HG02852 (cell line): ENCODE results near the gene SEPTIN10.
"Not testable (repeated sequence)": the region's sequence is repeated elsewhere in the genome, so short reads cannot be mapped to it uniquely, and the experiment has no call there.

Source experiments
- ATAC-seq: cut with Tn5 transposase; IDR thresholded peaks from one replicate; pipeline ENCODE4 v1.9.1; 2021; ENCODE audit warnings: mild to moderate bottlenecking, moderate library complexity; ENCODE audit not compliant: unreplicated experiment

The SEPTIN10 gene

DNA sequence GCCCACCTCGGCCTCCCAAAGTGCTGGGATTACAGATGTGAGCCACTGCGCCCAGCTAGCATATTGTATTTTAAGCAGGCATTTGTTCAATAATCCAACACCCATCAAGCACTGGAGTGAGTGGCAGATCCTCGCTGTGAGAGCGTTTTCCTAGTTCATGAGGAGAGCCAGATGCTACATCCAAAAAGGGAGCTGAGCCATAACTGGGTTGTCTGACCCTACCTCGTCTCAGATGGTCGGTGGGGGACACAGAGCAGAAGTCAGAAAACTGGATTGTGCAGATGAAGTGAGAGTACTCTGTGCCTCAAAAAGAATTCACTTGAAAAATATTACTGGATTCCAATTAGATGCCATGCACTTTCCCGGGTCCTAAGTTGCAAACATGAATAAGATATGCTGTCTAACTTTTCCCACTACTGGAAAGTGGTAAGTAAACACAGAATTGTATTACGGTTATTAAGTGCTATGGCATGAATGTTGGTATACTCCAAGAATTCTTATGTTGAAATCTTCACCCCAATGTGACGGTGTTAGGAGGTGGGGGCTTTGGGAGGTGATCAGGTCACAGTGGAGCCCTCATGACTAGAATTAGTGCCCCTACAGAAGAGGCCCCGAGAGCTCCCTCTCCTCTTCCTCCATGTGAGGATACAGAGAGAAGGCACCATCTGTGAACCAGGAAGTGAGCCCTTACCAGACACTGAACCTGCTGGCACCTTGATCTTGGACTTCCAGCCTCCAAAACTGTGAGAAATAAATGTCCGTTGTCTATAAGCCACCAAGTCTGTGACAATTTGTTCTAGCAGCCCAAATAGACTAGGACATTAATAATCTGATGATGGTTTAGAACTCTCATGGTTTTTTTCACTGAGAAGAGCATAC, 21.9 kb upstream of the SEPTIN10 start:
- ATAC-seq = no peak

DNA sequence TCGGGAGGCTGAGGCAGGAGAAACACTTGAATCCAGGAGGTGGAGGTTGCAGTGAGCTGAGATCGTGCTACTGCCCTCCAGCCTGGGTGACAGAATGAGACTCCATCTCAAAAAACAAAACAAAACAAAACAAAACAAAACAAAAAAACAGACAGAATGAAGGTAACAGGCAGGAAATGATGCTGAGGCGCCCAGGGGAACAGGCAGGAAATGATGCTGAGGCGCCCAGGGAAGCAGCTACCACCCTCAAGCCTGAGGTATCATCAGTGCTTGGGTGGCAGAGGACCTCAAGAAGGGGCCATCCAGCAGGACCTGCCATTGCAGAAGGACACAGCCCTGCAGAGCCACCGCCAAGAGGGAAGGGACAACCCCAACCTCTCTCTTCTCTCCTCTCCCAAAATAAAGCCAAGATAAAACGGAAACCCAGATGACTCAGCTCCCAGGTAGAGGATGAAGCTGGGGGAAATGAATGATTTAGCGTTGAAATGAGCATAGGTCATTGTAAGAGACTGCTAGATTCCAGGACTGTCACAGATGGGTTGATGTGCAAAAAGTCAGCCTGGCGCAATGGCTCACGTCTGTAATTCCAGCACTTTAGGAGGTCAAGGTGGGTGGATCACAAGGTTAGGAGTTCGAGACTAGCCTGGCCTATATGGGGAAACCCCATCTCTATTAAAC, 19.7 kb upstream of the SEPTIN10 start:
- no peak for ATAC-seq

DNA sequence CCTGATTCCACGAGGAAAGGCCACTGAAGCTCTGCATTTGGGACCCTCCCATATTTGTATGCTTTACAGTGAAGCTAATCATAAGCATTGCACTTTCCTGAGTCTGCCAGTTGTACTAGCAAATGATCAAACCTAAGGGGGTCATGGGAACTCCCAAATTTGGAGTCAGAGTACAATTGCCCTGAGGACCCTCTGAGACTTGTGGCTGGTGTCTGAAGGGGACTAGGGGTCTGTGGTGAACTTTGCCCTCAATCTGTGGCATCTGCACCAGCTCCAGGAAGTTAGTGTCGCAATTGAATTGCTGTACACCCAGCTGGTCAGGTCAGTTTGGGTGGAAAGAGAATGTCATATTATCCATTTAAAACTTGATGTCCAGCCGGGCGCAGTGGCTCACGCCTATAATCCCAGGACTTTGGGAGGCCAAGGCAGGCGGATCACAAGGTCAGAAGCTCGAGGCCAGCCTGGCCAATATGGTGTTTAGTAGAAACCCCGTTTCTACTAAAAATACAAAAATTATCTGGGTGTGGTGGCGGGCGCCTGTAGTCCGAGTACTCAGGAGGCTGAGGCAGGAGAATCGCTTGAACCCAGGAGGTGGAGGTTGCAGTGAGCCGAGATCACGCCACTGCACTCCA, 18.5 kb upstream of the SEPTIN10 start:
- ATAC-seq = no peak

DNA sequence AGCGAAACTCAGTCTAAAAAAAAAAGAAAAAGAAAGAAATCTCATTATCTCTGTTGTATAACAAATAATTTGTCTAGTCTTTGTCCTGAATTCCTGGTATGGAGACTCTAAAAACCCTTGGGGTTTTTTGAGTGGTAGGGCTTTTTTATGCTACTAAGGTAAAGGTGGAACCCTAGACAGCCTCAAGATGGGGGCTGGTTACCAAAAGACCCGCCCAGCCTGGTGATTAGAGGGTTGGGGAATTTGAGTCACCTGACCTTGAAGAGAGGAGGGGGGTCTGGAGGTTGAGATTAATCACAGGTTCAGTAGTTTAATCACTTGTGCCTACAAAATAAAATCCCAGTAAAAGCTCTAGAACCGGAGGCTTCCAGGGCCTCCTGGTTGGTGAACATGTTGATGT, 18.0 kb upstream of the SEPTIN10 start:
- no peak for ATAC-seq

DNA sequence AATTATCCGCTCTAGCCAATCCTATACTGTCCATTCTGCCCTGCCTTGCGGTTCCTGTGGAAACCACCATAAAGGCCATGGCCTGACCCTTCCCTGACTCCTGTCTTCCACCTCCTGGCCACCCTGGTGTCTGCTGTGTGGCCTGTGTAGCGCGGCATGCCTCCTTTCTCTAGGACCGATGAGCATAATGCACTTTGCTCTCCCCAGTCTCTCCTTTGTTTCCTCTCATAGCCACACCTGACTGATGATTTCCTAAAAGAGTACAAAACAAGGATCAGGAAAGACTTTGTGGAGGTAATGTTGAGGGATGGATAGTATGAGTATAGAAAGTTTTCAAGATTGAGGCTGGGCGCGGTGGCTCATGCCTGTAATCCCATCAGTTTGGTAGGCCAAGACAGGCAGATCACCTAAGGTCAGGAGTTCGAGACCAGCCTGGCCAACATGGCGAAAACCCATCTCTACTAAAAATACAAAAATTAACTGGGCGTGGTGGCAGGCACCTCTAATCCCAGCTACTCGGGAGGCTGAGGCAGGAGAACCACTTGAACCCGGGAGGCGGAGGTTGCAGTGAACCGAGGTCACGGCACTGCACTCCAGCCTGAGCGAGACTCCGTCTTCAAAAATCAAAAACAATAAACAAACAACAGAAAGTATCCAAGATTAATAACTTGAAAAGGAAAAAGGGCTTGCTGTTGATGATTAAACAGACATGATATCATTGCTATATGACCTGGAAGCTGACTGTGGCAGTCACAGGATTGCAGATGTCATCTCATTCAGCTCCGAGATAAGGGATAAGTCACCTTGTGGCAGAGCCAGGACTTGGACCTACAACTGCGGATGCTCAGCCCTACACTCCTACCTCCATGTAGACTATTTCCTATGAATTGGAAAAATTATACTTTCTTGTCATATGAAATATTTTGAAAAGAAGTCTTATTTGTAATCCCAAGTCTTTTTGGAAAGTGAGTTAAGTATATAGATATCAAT, 17.0 kb upstream of the SEPTIN10 start:
- no peak for ATAC-seq

DNA sequence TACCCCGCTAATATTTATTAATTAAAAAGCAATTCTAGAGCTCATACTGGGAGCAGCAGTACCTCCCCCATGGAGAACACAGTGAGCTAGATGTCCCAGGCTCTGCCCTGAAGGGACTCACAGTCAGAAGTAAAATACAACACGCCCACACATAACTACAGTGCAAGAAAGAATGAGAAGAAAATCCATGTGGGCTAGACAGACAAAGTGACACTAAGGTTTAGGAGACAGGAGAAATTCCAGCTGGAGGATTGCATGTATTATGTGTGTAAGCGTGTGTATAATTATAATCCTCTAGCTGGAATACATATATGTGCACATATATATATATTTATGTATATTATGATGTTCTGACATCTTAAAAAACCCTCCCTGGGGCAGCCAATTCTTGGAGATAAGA, 16.1 kb upstream of the SEPTIN10 start:
- no peak for ATAC-seq

DNA sequence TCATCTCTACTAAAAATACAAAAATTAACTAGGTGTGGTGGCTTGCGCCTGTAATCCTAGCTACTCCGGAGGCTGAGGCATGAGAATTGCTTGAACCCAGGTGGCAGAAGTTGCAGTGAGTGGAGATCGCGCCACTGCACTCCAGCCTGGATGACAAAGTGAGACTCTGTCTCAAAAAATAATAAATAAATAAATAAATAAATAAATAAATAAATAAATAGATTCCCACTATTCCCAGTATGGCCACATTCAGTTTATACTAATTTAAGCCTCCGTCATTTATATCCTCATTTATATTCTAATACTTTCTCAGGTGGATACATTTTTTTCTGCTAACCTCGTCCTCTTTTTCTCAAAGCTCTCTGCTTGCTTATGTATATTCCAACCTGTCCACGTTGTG, 14.6 kb upstream of the SEPTIN10 start:
- ATAC-seq = not testable (repeated sequence)

DNA sequence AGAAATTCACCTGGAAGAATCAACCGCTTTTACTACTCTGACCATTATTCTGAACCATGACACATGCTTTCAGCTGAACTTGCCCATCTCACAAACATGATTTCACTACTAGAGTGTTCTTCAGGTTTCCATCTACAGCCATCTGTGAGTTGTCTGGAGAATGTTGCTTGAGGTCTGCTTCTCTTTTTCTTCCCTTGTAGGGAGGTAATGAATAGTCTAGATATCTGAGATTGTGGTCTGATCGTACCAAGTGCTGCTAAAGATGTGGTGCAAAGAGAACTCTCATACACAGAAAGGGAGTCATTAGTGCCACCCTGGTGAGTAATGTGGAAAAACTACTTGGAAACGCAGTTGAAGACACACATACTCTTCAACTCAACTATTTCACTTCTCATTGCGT, 10.6 kb upstream of the SEPTIN10 start:
- ATAC-seq = no peak

DNA sequence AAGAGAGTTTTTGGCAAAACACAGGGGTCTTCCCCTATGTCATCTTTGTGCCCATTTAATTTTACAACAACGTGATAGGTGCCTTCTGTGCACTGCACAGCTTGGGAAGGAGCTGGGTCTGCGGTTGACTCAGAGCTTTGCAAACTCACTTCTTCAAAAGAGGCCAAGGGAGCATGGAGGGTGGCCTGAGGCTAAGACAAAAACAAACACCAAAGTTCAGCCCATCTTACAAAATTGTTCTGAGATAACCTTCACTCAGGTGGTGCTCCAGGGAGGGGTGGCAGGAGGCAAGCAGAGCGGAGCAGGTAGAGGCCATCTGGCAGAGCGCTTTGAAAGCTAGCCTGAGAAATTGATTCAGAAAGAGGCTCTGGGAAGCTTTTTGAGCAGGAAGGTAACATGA, 10.2 kb upstream of the SEPTIN10 start:
- ATAC-seq = no peak

DNA sequence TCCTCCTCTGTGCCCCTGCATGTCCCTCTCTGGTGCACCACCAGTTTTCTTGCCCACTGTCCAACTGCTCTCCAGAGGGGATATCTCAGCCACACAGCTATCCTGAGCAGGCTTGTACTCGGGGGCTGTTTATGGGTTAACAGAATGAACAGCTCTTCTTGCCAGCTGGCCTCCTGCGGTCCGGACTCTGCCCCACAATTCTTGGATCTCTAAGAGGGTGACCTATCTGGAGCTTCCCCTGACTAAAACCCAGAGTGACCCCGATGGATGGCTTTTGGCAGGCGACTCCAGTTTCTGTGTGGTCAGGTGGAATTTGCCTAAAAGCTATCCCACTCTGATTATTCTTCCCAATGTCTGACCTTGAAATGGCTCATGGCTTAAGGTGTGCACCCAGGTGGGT, 9.5 kb upstream of the SEPTIN10 start:
- ATAC-seq = no peak

DNA sequence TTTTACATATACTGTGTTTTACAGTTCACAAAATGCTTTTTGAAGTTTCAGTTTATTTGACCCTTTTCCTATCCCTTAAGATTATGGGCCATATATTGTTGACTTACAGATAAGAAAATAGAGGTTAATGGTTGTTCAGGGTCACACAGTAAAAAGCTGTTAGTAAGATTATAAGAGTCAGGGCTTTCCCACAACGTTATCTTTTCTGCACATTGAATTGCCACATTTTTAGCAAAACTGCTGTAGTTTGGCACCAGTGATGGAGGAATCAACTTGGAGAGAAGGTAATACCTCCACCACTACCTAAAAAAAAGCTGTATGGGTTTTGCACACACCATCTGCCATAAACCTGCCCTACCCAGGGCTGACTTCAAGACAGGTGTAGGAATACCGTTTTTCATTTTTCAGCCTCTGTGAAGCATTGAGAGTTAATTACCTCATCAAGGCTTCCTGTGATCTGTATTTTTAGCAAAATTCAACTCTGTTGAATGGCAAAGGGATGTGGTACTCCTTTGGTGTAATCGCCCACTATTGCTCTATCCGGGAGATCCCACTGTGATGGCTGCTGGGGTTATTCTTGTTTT, 5.4 kb upstream of the SEPTIN10 start:
- ATAC-seq = no peak

DNA sequence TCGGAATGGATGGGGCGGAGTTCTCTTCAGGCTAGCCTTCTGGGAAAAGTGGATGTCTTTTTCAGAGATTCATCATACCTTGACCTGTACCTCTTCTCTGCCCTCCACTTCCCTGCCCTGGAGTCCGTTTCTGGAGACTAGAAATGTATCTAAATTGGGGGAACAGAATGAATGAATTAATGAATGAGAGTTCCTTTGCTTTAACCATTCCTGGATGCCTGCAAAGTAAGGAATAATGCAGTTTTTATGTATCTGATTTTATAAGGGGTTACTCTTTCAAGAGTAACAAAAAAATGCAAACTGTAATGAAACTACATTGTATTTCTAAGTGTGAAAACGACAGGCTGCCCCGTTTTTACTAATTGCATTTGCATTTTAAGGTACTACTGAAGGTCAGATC, 2.4 kb upstream of the SEPTIN10 start:
- no peak for ATAC-seq

DNA sequence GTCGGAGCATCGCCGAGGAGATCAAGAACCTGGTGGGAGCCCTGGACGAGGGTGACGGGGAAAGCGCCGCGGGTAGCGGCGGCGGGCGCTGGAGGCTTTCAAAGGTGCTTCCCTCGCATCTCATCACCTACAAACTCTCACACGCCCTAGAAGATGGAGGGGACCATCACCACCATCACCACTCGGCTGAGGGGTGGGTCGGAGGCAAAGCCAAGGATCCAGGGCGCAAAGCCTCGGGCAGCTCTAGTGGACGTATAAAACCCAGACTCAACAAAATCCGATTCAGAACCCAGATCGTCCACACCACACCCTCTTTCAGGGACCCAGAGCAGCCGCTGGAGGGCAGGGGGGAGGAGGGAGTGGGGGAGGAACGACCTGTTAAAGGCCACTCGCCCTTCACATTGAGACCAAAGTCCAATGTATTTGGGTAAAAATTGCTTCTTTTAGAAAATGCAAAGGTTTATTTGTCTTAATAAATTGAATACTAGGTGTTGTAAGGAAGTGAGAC, 1.9 kb upstream of the SEPTIN10 start:
- no peak for ATAC-seq

DNA sequence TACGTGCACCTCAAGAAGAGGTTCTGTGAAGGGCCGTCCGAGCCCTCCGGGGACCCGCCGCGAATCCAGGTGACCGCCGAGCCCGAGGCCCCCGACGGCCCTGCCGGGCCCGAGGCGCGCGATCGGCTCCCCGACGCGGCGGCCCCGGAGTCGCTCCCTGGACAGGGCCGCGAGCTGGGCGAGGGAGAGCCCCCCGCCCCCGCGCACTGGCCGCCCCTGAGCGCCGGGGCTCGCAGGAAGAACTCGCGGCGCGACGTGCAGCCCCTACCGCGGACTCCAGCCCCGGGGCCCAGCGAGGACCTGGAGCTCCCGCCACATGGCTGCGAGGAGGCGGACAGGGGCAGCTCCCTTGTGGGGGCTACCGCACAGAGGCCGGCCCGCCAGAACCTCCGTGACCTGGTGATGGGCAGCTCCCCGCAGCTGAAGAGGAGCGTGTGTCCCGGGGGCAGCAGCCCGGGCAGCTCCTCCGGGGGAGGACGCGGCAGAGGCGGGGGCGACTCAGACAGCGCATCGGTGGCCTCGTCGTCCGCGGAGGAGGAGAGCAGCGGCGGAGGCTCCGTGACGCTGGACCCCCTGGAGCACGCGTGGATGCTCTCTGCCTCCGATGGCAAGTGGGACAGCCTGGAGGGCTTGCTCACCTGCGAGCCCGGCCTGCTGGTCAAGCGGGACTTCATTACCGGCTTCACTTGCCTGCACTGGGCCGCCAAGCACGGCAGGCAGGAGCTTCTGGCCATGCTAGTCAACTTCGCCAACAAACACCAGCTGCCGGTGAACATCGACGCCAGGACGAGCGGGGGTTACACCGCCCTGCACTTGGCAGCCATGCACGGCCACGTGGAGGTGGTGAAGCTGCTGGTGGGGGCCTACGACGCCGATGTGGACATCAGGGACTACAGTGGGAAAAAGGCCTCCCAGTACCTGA, 1.2 kb upstream of the SEPTIN10 start:
- ATAC-seq = no peak

DNA sequence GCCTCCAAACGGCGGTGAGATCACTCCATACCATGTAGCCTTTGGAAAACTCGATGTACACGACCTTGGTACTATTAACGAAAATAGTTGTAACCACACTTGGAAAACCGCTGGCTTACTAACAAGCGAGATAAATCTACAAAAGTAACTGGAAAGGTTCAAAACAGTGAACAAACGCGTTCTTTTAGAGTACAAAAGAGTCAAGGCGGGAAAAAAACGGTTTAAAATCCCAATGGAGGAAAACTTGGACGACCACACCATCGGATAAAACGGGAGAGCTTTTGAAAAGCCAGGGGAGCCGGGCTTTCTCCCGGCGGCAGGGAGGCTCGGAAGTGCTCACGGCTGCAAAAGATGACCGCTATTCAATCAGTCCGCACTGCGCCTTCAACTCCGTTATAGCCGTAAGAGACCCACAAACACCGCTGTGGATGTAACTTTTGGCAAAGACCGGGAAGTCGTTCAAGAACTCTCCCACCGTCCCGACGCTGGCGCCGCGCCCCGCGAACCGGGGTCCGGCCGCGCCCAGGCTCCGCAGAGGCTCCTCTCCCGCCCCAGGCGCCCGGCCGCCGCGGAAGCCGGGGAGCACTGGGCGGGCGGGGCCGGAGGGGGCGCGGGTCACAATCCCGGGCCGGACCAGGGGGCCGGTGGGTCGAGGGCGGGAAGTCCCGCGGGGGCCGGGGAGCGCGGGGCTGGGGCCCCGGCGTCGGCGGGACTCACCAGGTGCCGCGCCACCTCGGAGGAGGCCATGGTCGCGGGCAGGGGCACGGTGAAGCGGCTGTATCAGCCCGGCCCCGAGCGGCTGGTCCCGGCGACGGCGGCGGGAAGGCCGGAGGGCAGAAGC, 465 bp downstream of the SEPTIN10 start:
- ATAC-seq = peak; percentile 29

DNA sequence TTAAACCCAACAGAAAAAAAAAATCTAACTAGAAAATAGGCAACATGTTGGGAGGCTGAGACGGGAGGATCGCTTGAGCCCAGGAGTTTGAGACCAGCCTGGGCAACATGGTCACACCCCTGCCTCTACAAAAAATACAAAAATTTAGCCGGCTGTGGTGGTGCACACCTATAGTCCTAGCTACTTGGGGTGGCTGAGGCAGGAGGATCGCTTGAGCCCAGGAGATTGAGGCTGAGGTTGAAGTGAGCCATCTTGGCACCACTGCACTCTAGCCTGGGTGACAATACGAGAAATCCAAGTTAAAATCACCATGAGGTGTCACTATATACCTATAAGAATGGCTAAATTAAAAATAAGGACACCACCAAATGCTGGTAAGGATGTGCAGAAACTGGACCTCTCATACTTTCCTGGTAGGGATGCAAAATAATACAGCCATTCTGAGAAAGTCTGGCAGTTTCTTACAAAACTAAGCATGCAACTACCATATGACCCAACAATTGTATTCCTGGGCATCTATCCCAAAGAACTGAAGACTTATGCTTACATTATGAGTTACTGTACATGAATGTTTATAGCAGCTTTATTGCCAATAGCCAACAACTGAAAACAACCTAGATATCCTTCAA, 2.2 kb downstream of the SEPTIN10 start:
- ATAC-seq = no peak

DNA sequence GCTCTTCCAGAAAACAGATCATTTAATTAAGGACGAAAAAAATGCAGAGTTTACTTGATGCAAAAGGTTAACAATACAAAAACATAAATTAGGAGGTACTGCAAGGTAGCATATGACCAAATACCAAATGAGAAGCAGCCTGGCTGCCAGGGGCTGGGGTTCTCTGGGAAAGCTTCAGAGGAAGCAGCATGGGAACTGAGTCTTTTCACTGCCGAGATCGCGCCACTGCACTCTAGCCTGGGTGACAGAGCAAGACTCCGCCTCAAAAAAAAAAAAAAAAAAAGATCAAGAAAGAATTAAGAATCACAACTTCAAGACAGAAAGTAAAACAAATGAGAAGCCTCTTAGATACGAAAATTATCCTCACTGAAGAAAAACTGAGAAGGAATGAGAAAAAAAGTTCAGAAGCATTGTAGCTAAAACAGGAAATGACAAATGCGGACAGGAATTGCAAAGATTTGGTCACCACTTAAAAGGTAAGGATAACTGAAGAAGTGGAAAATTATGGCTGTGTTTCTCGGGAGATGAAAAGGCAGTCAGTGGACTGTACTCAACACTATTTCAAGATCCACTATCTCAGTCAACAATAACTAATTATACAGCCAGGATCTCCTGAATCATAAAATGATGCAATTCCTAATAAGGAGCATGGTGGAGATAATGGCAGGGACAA, 4.3 kb downstream of the SEPTIN10 start:
- ATAC-seq = no peak
